Activated gamma-delta T cell treated with Interleukin-2 at 50 U/mL for 16 hours (primary cell): Measurements from ENCODE around the gene CALML6.

Source experiments
- DNase-seq: peaks from one replicate; pipeline ENCODE4 v3.0.0-alpha.2; 2020

CALML6 gene

GRCh38 chr1:1914101-1914970 lies 724 bp upstream of the CALML6 start:
- no peak for DNase-seq

GRCh38 chr1:1915911-1916840 lies 1.1 kb downstream of the CALML6 start:
- DNase-seq: no peak

- no peak for DNase-seq
These were observed 1.8 kb downstream of the CALML6 start for GRCh38 chr1:1916851-1917251.

GRCh38 chr1:1917304-1917976 lies 2.4 kb downstream of the CALML6 start:
- DNase-seq: no peak

GRCh38 chr1:1917995-1918900 lies 3.2 kb downstream of the CALML6 start:
- DNase-seq: no peak

GRCh38 chr1:1918901-1919303 lies 3.8 kb downstream of the CALML6 start, which contains the start of gene TMEM52:
TMEM52 (minus strand) TSS chr1:1919279; CDS start chr1:1919265, 14 bp downstream.
- DNase-seq: no peak

GRCh38 chr1:1919304-1920056 lies 4.4 kb downstream of the CALML6 start:
- peak; percentile 99 for DNase-seq

GRCh38 chr1:1920057-1920607 lies 5.1 kb downstream of the CALML6 start:
- no peak for DNase-seq

- DNase-seq: no peak
These were observed 5.8 kb downstream of the CALML6 start for GRCh38 chr1:1920608-1921458.

GRCh38 chr1:1921459-1921862 lies 6.4 kb downstream of the CALML6 start:
- DNase-seq: no peak

- DNase-seq: no peak
These were observed 7.0 kb downstream of the CALML6 start for GRCh38 chr1:1921901-1922701.

- DNase-seq: no peak
These were observed 7.6 kb downstream of the CALML6 start for GRCh38 chr1:1922702-1922955.

- DNase-seq: no peak
These were observed 8.1 kb downstream of the CALML6 start for GRCh38 chr1:1922956-1923833.

GRCh38 chr1:1924386-1924785 lies 9.3 kb downstream of the CALML6 start:
- DNase-seq: no peak

GRCh38 chr1:1924849-1925248 lies 9.8 kb downstream of the CALML6 start:
- no peak for DNase-seq

- DNase-seq: no peak
These were observed 10.6 kb downstream of the CALML6 start for GRCh38 chr1:1925437-1926345.

GRCh38 chr1:1926346-1926811 lies 11.3 kb downstream of the CALML6 start:
- DNase-seq: no peak
